H1 (cell line): ENCODE data around the gene KCNQ1.

Experiments used
- BACH1 ChIP-seq: IDR thresholded peaks from 2 replicates; pipeline ENCODE4 v1.6.1; 2012; ENCODE audit warnings: low read length, improper control_type of control experiment
- BRCA1 ChIP-seq: IDR thresholded peaks from 2 replicates; pipeline ENCODE4 v1.6.1; 2012; ENCODE audit warnings: low read depth, low read length, improper control_type of control experiment
- CREB1 ChIP-seq: IDR thresholded peaks from 2 replicates; pipeline ENCODE4 v1.6.1; 2012; ENCODE audit warnings: inconsistent platforms
- POLR2A ChIP-seq, 2 experiments: IDR thresholded peaks; 1 replicate in 1 of 2; 2 replicates in 1 of 2; pipeline ENCODE4 v1.6.1; 2011; ENCODE audit warnings: low read depth in 2 of 2, low read length in 2 of 2, mild to moderate bottlenecking in 2 of 2; ENCODE audit errors: control extremely low read depth in 1 of 2
- POLR2AphosphoS5 ChIP-seq: IDR thresholded peaks from 2 replicates; pipeline ENCODE4 v1.6.1; 2011; ENCODE audit warnings: low read depth, low read length
- TF ChIP-seq, protein P1 (sequence below), 3 experiments: IDR thresholded peaks; 1 replicate in 2 of 3; 2 replicates in 1 of 3; pipeline versions ENCODE4 v1.5.1 to v1.6.1; 2011; ENCODE audit warnings: low read length in 3 of 3, mild to moderate bottlenecking in 3 of 3, inconsistent platforms in 2 of 3, low read depth in 1 of 3, moderate library complexity in 1 of 3; ENCODE audit not compliant: insufficient read depth in 1 of 3; ENCODE audit errors: control extremely low read depth in 1 of 3
- TF ChIP-seq, protein P2 (sequence below): IDR thresholded peaks from 2 replicates; pipeline ENCODE4 v1.6.1; 2012; ENCODE audit warnings: inconsistent platforms

DNA sequence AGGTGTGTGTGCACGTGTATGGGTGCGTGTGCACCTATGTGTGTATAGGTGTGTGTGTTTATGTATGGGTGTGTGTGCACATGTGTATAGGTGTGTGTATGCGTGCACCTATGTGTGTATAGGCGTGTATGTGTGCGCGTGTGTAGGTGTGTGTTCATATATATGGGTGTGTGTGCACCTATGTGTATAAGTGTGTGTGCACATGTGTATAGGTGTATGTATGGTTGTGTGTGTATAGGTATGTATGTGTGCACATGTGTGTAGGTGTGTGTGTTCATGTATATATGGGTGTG lies 26.9 kb downstream of the KCNQ1 start:
- TF ChIP-seq, protein P1, sequence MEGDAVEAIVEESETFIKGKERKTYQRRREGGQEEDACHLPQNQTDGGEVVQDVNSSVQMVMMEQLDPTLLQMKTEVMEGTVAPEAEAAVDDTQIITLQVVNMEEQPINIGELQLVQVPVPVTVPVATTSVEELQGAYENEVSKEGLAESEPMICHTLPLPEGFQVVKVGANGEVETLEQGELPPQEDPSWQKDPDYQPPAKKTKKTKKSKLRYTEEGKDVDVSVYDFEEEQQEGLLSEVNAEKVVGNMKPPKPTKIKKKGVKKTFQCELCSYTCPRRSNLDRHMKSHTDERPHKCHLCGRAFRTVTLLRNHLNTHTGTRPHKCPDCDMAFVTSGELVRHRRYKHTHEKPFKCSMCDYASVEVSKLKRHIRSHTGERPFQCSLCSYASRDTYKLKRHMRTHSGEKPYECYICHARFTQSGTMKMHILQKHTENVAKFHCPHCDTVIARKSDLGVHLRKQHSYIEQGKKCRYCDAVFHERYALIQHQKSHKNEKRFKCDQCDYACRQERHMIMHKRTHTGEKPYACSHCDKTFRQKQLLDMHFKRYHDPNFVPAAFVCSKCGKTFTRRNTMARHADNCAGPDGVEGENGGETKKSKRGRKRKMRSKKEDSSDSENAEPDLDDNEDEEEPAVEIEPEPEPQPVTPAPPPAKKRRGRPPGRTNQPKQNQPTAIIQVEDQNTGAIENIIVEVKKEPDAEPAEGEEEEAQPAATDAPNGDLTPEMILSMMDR (IDR thresholded peaks at IDR 0.05; ENCODE audit: control extremely low read depth in 1 of 3, insufficient read depth in 1 of 3, low read depth in 1 of 3, low read length in 3 of 3): no peak
- TF ChIP-seq BRCA1 (no peak), BACH1 (no peak), CREB1 (no peak), POLR2A (IDR thresholded peaks at IDR 0.05; ENCODE audit: control extremely low read depth in 1 of 2, low read depth in 2 of 2, low read length in 2 of 2) (no peak), POLR2AphosphoS5 (no peak)
- TF ChIP-seq, protein P2, sequence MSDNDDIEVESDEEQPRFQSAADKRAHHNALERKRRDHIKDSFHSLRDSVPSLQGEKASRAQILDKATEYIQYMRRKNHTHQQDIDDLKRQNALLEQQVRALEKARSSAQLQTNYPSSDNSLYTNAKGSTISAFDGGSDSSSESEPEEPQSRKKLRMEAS: no peak
